Neuronal stem cell (in vitro differentiated cells): ENCODE data around the gene NRG2.

Experiments used
- DNase-seq: peaks from one replicate; pipeline ENCODE4 v3.0.0-alpha.2; 2013; ENCODE audit warnings: low spot score
- H2AFZ ChIP-seq: one replicate; pipeline ENCODE4 v1.6.1; 2013; ENCODE audit warnings: mild to moderate bottlenecking, low read length, inconsistent platforms
- H2AK5ac ChIP-seq: 2 replicates; pipeline ENCODE4 v1.6.1; 2013; ENCODE audit warnings: low read depth, mild to moderate bottlenecking, inconsistent platforms, low read length, moderate library complexity, mixed read lengths
- H2BK120ac ChIP-seq: 2 replicates; pipeline ENCODE4 v1.6.1; 2013; ENCODE audit warnings: low read depth, mild to moderate bottlenecking, inconsistent platforms, low read length, moderate library complexity, mixed read lengths
- H2BK12ac ChIP-seq: one replicate; pipeline ENCODE4 v1.6.1; 2013; ENCODE audit warnings: low read length, inconsistent platforms
- H2BK15ac ChIP-seq: 2 replicates; pipeline ENCODE4 v1.6.1; 2013; ENCODE audit warnings: mild to moderate bottlenecking, low read length, inconsistent platforms, mixed read lengths
- H2BK5ac ChIP-seq: one replicate; pipeline ENCODE4 v1.6.1; 2013; ENCODE audit warnings: inconsistent platforms, mild to moderate bottlenecking, low read length, moderate library complexity
- H3K14ac ChIP-seq: one replicate; pipeline ENCODE4 v1.6.1; 2013; ENCODE audit warnings: low read length, inconsistent platforms
- H3K18ac ChIP-seq: 2 replicates; pipeline ENCODE4 v1.6.1; 2013; ENCODE audit warnings: low read length, inconsistent platforms
- H3K23ac ChIP-seq: 2 replicates; pipeline ENCODE4 v1.6.1; 2013; ENCODE audit warnings: low read depth, mild to moderate bottlenecking, mixed read lengths, low read length, inconsistent platforms; ENCODE audit not compliant: poor library complexity
- H3K27ac ChIP-seq: replicated peaks from 3 replicates; pipeline ENCODE4 v1.5.1; 2013; ENCODE audit warnings: low read length, inconsistent platforms
- H3K27me3 ChIP-seq, 3 experiments: 2 replicates each; pipeline ENCODE4 v1.6.1; 2013; ENCODE audit warnings: low read length in 3 of 3, mild to moderate bottlenecking in 2 of 3, inconsistent platforms in 1 of 3, low read depth in 1 of 3, mixed read lengths in 1 of 3, moderate library complexity in 1 of 3; ENCODE audit not compliant: control insufficient read depth in 3 of 3, insufficient read depth in 3 of 3
- H3K36me3 ChIP-seq, 2 donors: replicated peaks in 1 of 2; 2 replicates each; pipeline ENCODE4 v1.6.1; 2013; ENCODE audit warnings: low read length in 2 of 2; ENCODE audit not compliant: control insufficient read depth in 2 of 2, insufficient read depth in 2 of 2
- H3K4ac ChIP-seq: 2 replicates; pipeline ENCODE4 v1.6.1; 2013; ENCODE audit warnings: inconsistent platforms, mild to moderate bottlenecking, low read length, moderate library complexity
- H3K4me1 ChIP-seq, 2 donors: 1 replicate in 1 of 2; 2 replicates in 1 of 2; pipeline ENCODE4 v1.6.1; 2013; ENCODE audit warnings: low read length in 2 of 2, low read depth in 1 of 2; ENCODE audit not compliant: control insufficient read depth in 2 of 2, insufficient read depth in 1 of 2
- H3K4me2 ChIP-seq: one replicate; pipeline ENCODE4 v1.6.1; 2013; ENCODE audit warnings: mild to moderate bottlenecking, low read length, inconsistent platforms; ENCODE audit not compliant: insufficient read depth, poor library complexity, severe bottlenecking
- H3K4me3 ChIP-seq, 2 donors: 2 replicates each; pipeline ENCODE4 v1.5.1; 2013; ENCODE audit warnings: low read length in 2 of 2, mild to moderate bottlenecking in 2 of 2, inconsistent platforms in 1 of 2, moderate library complexity in 1 of 2
- H3K79me1 ChIP-seq: one replicate; pipeline ENCODE4 v1.6.1; 2013; ENCODE audit warnings: low read depth, mild to moderate bottlenecking, inconsistent platforms, low read length, moderate library complexity
- H3K9ac ChIP-seq: one replicate; pipeline ENCODE4 v1.6.1; 2013; ENCODE audit warnings: mild to moderate bottlenecking, low read depth, low read length, inconsistent platforms; ENCODE audit not compliant: poor library complexity
- H3K9me3 ChIP-seq, 2 donors: replicated peaks in 1 of 2; 2 replicates each; pipeline versions ENCODE3 to v1.6.1; 2013; ENCODE audit warnings: low read length in 2 of 2, mild to moderate bottlenecking in 2 of 2, inconsistent platforms in 1 of 2, low read depth in 1 of 2, mixed read lengths in 1 of 2, moderate library complexity in 1 of 2; ENCODE audit not compliant: control insufficient read depth in 2 of 2, insufficient read depth in 1 of 2
- H4K8ac ChIP-seq: one replicate; pipeline ENCODE4 v1.6.1; 2013; ENCODE audit warnings: low read depth, mild to moderate bottlenecking, inconsistent platforms, low read length, moderate library complexity
- H4K91ac ChIP-seq: one replicate; pipeline ENCODE4 v1.6.1; 2013; ENCODE audit warnings: low read length, low read depth, mild to moderate bottlenecking, inconsistent platforms; ENCODE audit not compliant: poor library complexity
- WGBS, 2 donors: extraction: QIAGEN DNeasy Blood & Tissue Kit; methylation state at CpG; one replicate each; pipeline ENCODE4 v1.1.7; 2013; ENCODE audit warnings: missing lambda C conversion rate in 2 of 2, mixed read lengths in 1 of 2; ENCODE audit not compliant: insufficient read length in 2 of 2, insufficient replicate concordance in 1 of 2; ENCODE audit errors: extremely low coverage in 2 of 2; 5-methylcytosine and 5-hydroxymethylcytosine counted together

NRG2 gene

GRCh38 chr5:139869042-139869790 is 173.9 kb downstream of the NRG2 start:
- no peak overlapping the region for H4K91ac ChIP-seq
- no peaks in the 10 kb centered on the region for H3K79me1 ChIP-seq
- H3K9me3 ChIP-seq = no peaks in the 10 kb centered on the region
- H2BK12ac ChIP-seq = no peak overlapping the region
- H3K18ac ChIP-seq = peak overlapping the region; percentile 49
- H2BK15ac ChIP-seq = no peak overlapping the region
- H2BK120ac ChIP-seq = no peak overlapping the region
- no peak overlapping the region for H3K9ac ChIP-seq
- WGBS, 2 donors = no CpG with 5 or more reads among the region's 9 CpGs
- H3K4ac ChIP-seq = no peak overlapping the region
- peaks cover 0 to 2% of the 10 kb centered on the region in 2 donors for H3K4me1 ChIP-seq
- H3K27me3 ChIP-seq = peaks cover 0 to 55% (median 0%) of the 10 kb centered on the region in 3 experiments
- H3K27ac ChIP-seq = no peak overlapping the region
- no peak overlapping the region for H3K23ac ChIP-seq
- peak overlapping the region; percentile 57 for H3K14ac ChIP-seq
- no peak overlapping the region for H2BK5ac ChIP-seq
- DNase-seq = no peak
- H4K8ac ChIP-seq = no peak overlapping the region
- H3K4me3 ChIP-seq = no peak overlapping the region
- no peak overlapping the region for H2AK5ac ChIP-seq
- H3K4me2 ChIP-seq = no peak overlapping the region
- H2AFZ ChIP-seq = no peak overlapping the region
- no peaks in the 10 kb centered on the region for H3K36me3 ChIP-seq

GRCh38 chr5:139867581-139867980 is 175.5 kb downstream of the NRG2 start:
- Histone ChIP-seq H3K14ac (no peak overlapping the region), H2BK15ac (no peak overlapping the region), H2BK120ac (no peak overlapping the region), H3K18ac (no peak overlapping the region), H3K27ac (no peak overlapping the region), H3K4ac (no peak overlapping the region), H2BK5ac (no peak overlapping the region), H2AK5ac (no peak overlapping the region), H2AFZ (no peak overlapping the region), H3K36me3 (no peaks in the 10 kb centered on the region), H4K8ac (no peak overlapping the region), H3K79me1 (no peaks in the 10 kb centered on the region), H2BK12ac (no peak overlapping the region), H3K9me3 (no peaks in the 10 kb centered on the region), H3K9ac (no peak overlapping the region), H3K23ac (no peak overlapping the region), H4K91ac (no peak overlapping the region), H3K27me3 (peaks cover 0 to 39% (median 0%) of the 10 kb centered on the region in 3 experiments), H3K4me3 (no peak overlapping the region), H3K4me1 (peaks cover 0 to under 1% of the 10 kb centered on the region in 2 donors), H3K4me2 (no peak overlapping the region)
- no peak for DNase-seq

GRCh38 chr5:139867109-139867508 is 176.0 kb downstream of the NRG2 start:
- Histone ChIP-seq H3K14ac (no peak overlapping the region), H3K27ac (no peak overlapping the region)

GRCh38 chr5:139864716-139865483 is 178.2 kb downstream of the NRG2 start:
- WGBS, 2 donors = no CpG with 5 or more reads among the region's 12 CpGs

More at GRCh38 chr5:139867109-139867508, 176.0 kb downstream of the NRG2 start:
- Histone ChIP-seq H2AK5ac (no peak overlapping the region), H3K36me3 (no peaks in the 10 kb centered on the region), H3K4ac (no peak overlapping the region), H3K9me3 (no peaks in the 10 kb centered on the region), H2AFZ (no peak overlapping the region), H3K27me3 (peaks cover 0 to 35% (median 0%) of the 10 kb centered on the region in 3 experiments), H4K91ac (no peak overlapping the region), H3K4me3 (peak overlapping the region in 1 of 2 donors; percentile 11), H3K4me1 (peaks cover 0 to 2% of the 10 kb centered on the region in 2 donors), H3K79me1 (no peaks in the 10 kb centered on the region), H2BK12ac (no peak overlapping the region), H2BK5ac (no peak overlapping the region), H2BK120ac (no peak overlapping the region), H3K18ac (no peak overlapping the region), H3K4me2 (no peak overlapping the region), H2BK15ac (no peak overlapping the region), H3K23ac (no peak overlapping the region), H4K8ac (no peak overlapping the region), H3K9ac (no peak overlapping the region)
- whole genome bisulfite sequencing, 2 donors = no CpG with 5 or more reads among the region's 2 CpGs
- DNase-seq = no peak

More at GRCh38 chr5:139864716-139865483, 178.2 kb downstream of the NRG2 start:
- Histone ChIP-seq H2BK5ac (no peak overlapping the region), H3K4me1 (peaks cover 0 to 2% of the 10 kb centered on the region in 2 donors), H3K4me2 (no peak overlapping the region), H3K27ac (no peak overlapping the region), H2BK12ac (no peak overlapping the region), H3K9me3 (no peaks in the 10 kb centered on the region), H3K79me1 (no peaks in the 10 kb centered on the region), H4K8ac (no peak overlapping the region), H2BK15ac (no peak overlapping the region), H3K36me3 (no peaks in the 10 kb centered on the region), H3K18ac (no peak overlapping the region), H2AK5ac (no peak overlapping the region), H3K4ac (no peak overlapping the region), H3K4me3 (no peak overlapping the region), H3K14ac (no peak overlapping the region), H2BK120ac (no peak overlapping the region), H2AFZ (no peak overlapping the region), H3K23ac (no peak overlapping the region), H3K27me3 (peaks cover 0 to 40% (median 0%) of the 10 kb centered on the region in 3 experiments), H4K91ac (no peak overlapping the region), H3K9ac (no peak overlapping the region)
- DNase-seq = no peak
